Prostate gland (tissue), 2 donors: ENCODE results near the gene GUCY2C.

Experiments used
- CTCF ChIP-seq, 4 experiments: fragments of 200-600 bp in 2 of 4; fragments of 450-650 bp in 2 of 4; sonication (generic) in 2 of 4; IDR thresholded peaks; 1 replicate in 3 of 4; 2 replicates in 1 of 4; pipeline ENCODE4 v1.5.1; 2016 to 2019; ENCODE audit warnings: antibody characterized with exemption in 4 of 4, mild to moderate bottlenecking in 2 of 4, moderate library complexity in 2 of 4
- POLR2AphosphoS5 ChIP-seq: sonication (generic); formaldehyde crosslinking; IDR thresholded peaks from one replicate; pipeline ENCODE4 v1.6.1; 2017; ENCODE audit warnings: antibody characterized with exemption

GRCh38 chr12:14638066-14638465 lies 58.3 kb downstream of the GUCY2C start:
- no peak for TF ChIP-seq CTCF (IDR thresholded peaks at IDR 0.05)
- TF ChIP-seq POLR2AphosphoS5, result no peak
